ENCODE measurements around the gene GTPBP10.

GTPBP10 gene

DNA sequence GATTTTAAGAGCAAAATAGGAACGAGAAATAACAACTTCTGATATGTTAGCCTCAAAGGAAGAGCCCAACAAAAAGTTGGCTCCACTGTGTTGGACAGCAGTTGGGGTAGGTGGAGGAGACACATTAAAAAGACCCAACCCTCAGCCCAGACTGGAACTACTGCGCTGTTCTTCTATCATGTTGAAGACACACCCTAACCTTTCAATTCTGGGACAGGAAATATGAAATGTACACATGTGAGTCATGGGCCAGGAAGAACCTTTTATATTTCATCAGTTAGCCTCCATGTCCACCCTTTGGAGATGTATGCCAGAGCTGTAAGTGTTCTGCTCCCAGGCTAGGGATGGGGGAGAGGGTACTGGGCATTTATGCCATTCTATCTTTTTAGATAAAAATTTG lies 78.9 kb downstream of the GTPBP10 start:
- no peak for DNase-seq (ENCODE audit: low read depth)
- TF ChIP-seq, protein P1, sequence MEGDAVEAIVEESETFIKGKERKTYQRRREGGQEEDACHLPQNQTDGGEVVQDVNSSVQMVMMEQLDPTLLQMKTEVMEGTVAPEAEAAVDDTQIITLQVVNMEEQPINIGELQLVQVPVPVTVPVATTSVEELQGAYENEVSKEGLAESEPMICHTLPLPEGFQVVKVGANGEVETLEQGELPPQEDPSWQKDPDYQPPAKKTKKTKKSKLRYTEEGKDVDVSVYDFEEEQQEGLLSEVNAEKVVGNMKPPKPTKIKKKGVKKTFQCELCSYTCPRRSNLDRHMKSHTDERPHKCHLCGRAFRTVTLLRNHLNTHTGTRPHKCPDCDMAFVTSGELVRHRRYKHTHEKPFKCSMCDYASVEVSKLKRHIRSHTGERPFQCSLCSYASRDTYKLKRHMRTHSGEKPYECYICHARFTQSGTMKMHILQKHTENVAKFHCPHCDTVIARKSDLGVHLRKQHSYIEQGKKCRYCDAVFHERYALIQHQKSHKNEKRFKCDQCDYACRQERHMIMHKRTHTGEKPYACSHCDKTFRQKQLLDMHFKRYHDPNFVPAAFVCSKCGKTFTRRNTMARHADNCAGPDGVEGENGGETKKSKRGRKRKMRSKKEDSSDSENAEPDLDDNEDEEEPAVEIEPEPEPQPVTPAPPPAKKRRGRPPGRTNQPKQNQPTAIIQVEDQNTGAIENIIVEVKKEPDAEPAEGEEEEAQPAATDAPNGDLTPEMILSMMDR (IDR thresholded peaks at IDR 0.05; ENCODE audit: low read length, missing control alignments) = no peak
- H3K4me3 ChIP-seq (replicated peaks; ENCODE audit: low read depth, low read length) = no peak overlapping the region

DNA sequence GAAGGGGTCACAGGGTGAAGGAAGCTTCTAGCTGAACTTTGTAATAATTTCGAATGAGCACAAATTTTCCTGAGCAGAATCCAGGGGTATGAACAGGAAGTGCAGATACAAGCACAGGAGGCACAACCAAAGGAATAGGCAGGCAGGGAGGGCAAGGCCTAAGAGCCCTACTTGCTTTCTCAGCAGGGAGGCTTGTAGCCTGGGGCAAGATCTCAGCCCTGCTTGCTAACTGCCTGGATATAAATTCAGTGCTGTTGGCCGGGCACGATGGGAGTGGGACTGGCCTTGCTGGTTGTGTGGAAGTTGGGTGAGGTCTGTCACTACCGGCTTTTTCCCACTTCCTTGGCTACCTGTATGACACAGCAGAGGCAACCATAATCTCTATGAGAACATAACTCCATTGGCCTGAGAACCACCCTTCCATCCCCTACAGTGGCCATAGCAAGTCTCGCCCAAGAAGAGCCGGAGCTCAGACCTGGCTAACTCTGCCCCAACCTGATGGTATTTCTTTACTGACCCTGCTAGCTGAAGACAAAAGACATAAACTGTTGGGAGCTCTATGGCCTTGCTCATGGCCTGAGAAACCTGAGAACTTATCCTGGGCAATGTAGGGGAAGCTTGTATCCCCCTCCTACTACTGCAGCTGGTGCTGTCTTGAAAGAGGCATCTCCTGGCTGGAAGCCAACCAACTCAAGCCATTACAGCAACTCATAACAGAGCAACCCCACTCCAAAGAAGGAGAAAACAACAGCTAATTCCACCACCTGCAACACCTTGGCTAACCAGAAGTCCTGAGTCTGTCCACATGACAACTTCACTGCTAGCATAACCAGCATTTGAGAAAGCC lies 84.3 kb downstream of the GTPBP10 start:
- TF ChIP-seq, protein P1 (IDR thresholded peaks at IDR 0.05; ENCODE audit: low read length, missing control alignments) = no peak
- DNase-seq (ENCODE audit: low read depth) = no peak
- H3K4me3 ChIP-seq (replicated peaks; ENCODE audit: low read depth, low read length) = no peak overlapping the region

DNA sequence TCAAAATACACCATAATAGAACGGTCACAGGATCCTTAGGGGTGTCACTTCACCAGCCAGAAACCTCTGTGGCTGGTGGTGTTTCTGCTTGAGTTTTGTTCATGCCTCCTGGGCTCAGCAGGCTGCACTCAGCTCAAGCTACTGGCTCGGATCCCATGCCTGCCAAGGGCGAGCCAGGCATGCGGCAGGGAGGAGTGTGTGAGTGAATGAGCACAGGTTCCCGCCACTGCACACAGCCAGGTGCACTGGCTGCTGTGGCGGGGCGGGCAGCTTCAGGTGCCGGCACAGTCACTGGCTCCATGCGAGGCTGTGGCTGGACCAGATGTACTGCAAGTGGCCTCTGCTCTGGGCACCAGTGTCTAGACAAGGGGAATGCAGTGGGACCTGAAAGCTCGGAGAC lies 86.2 kb downstream of the GTPBP10 start:
- no peak overlapping the region for H3K4me3 ChIP-seq (replicated peaks; ENCODE audit: low read depth, low read length)
- TF ChIP-seq, protein P1 (IDR thresholded peaks at IDR 0.05; ENCODE audit: low read length, missing control alignments) = no peak
- no peak for DNase-seq (ENCODE audit: low read depth)

DNA sequence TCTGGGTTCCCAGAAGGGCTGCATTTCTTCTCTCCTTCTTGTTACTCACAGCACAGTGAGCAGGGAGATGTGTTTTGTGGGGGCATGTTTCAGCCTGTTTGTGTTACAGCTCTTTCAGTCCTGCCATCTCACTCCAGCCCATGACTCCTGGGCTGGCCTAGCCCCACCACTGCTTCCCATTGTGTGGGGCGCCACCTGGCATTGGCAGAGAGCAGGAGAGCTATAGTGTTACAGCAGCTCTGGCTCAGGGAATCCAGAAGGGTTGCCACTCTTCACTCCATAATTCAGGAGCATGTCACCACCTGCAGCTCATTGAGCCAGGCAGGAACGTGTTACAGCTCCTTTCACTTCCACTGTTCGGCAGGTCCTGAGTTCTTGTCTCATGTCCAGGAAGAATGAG lies 86.7 kb downstream of the GTPBP10 start:
- DNase-seq (ENCODE audit: low read depth) = no peak
- no peak overlapping the region for H3K4me3 ChIP-seq (replicated peaks; ENCODE audit: low read depth, low read length)
- TF ChIP-seq, protein P1 (IDR thresholded peaks at IDR 0.05; ENCODE audit: low read length, missing control alignments) = no peak

Measured in fibroblast of pulmonary artery (primary cell).